SK-N-SH (cell line): ENCODE results near the gene SLC6A13. TPM values are rescaled to one million over a fixed set of nuclear protein-coding genes. Genes with fewer than 3 reads are reported as not detected.

Source experiments
- CTCF ChIA-PET: fragments of 300-600, 350-600 bp; formaldehyde crosslinking; extraction: SDS; loops from one replicate; lab custom pipeline; 2021; lab: Yijun Ruan, JAX
- POLR2A ChIA-PET: fragments of 350-600 bp; sonication (Branson Sonifier 250); formaldehyde crosslinking; extraction: SDS; loops from one replicate; lab custom pipeline; 2020; ENCODE audit warnings: antibody characterized with exemption, inconsistent platforms; lab: Yijun Ruan, JAX
- DNase-seq: peaks from one replicate; pipeline ENCODE4 v3.0.0; 2012
- H2AFZ ChIP-seq: fragments of 200-600 bp; sonication (generic); 2 replicates; pipeline ENCODE4 v1.8.1; 2016; ENCODE audit warnings: antibody characterized with exemption, mild to moderate bottlenecking, low read depth
- H3F3A ChIP-seq: fragments of 200-600 bp; sonication (generic); replicated peaks from 2 replicates; pipeline ENCODE3; 2016; ENCODE audit warnings: antibody characterized with exemption, mild to moderate bottlenecking; ENCODE audit not compliant: insufficient read depth
- H3K27ac ChIP-seq, 2 experiments: fragments of 200-500 bp in 1 of 2; fragments of 200-600 bp in 1 of 2; sonication (Bioruptor generic) in 1 of 2; sonication (generic), shearing (Covaris generic) in 1 of 2; 2 replicates each; pipeline versions ENCODE4 v1.5.1 to v1.6.1; 2014 to 2016; ENCODE audit warnings: low read depth in 2 of 2, inconsistent platforms in 1 of 2, low read length in 1 of 2, mild to moderate bottlenecking in 1 of 2, mixed read lengths in 1 of 2
- H3K27me3 ChIP-seq: fragments of 200-600 bp; sonication (generic), shearing (Covaris generic); 2 replicates; pipeline ENCODE4 v1.6.1; 2016; ENCODE audit warnings: mixed run types; ENCODE audit not compliant: insufficient read depth
- H3K36me3 ChIP-seq, 2 experiments: fragments of 200-500 bp in 1 of 2; fragments of 200-600 bp in 1 of 2; sonication (Bioruptor generic) in 1 of 2; sonication (generic) in 1 of 2; replicated peaks in 1 of 2; 2 replicates each; pipeline versions ENCODE3 to v1.5.1; 2014 to 2016; ENCODE audit warnings: low read length in 1 of 2, mild to moderate bottlenecking in 1 of 2; ENCODE audit not compliant: insufficient read depth in 2 of 2, control insufficient read depth in 1 of 2
- H3K4me1 ChIP-seq, 2 experiments: fragments of 200-500 bp in 1 of 2; fragments of 200-600 bp in 1 of 2; sonication (Bioruptor generic) in 1 of 2; sonication (generic), shearing (Covaris generic) in 1 of 2; 2 replicates each; pipeline versions ENCODE4 v1.5.1 to v1.6.1; 2014 to 2016; ENCODE audit warnings: low read depth in 1 of 2, low read length in 1 of 2, mixed run types in 1 of 2; ENCODE audit not compliant: insufficient read depth in 2 of 2, control insufficient read depth in 1 of 2
- H3K4me2 ChIP-seq: fragments of 200-600 bp; sonication (generic), shearing (Covaris generic); 2 replicates; pipeline ENCODE4 v1.6.1; 2017; ENCODE audit warnings: mixed run types
- H3K4me3 ChIP-seq, 2 experiments: fragments of 200-500 bp in 1 of 2; fragments of 200-600 bp in 1 of 2; sonication (Bioruptor generic) in 1 of 2; sonication (generic), shearing (Covaris generic) in 1 of 2; 2 replicates each; pipeline versions ENCODE4 v1.5.1 to v1.8.1; 2014 to 2016; ENCODE audit warnings: low read depth in 2 of 2, inconsistent platforms in 1 of 2, low read length in 1 of 2, mild to moderate bottlenecking in 1 of 2, mixed read lengths in 1 of 2, moderate library complexity in 1 of 2
- H3K79me2 ChIP-seq: fragments of 200-600 bp; sonication (generic); 2 replicates; pipeline ENCODE4 v1.8.1; 2017; ENCODE audit warnings: mild to moderate bottlenecking; ENCODE audit not compliant: insufficient read depth
- H3K9ac ChIP-seq: fragments of 200-600 bp; sonication (generic); 2 replicates; pipeline ENCODE4 v1.6.1; 2017; ENCODE audit warnings: mixed run types
- H3K9me2 ChIP-seq: fragments of 200-600 bp; sonication (generic); 2 replicates; pipeline ENCODE4 v1.6.1; 2017; ENCODE audit warnings: mixed run types
- H3K9me3 ChIP-seq: fragments of 200-600 bp; sonication (generic); 2 replicates; pipeline ENCODE4 v1.6.1; 2017; ENCODE audit warnings: mixed run types, mild to moderate bottlenecking, moderate library complexity
- H4K20me1 ChIP-seq: fragments of 200-600 bp; sonication (generic); 2 replicates; pipeline ENCODE4 v1.6.1; 2017; ENCODE audit warnings: mild to moderate bottlenecking, mixed run types; ENCODE audit not compliant: insufficient read depth
- CHD2 ChIP-seq: fragments of 150-350 bp; IDR thresholded peaks from 2 replicates; pipeline ENCODE4 v1.6.1; 2018; ENCODE audit warnings: low read length; ENCODE audit not compliant: partially characterized antibody
- FOSL2 ChIP-seq: IDR thresholded peaks from 2 replicates; pipeline ENCODE4 v1.4.0; 2012; ENCODE audit warnings: low read depth, mild to moderate bottlenecking, moderate library complexity, borderline replicate concordance
- GABPA ChIP-seq: IDR thresholded peaks from 2 replicates; pipeline ENCODE4 v1.4.0; 2012; ENCODE audit warnings: low read depth, mild to moderate bottlenecking
- GATA2 ChIP-seq: sonication (generic); formaldehyde crosslinking; IDR thresholded peaks from 2 replicates; pipeline ENCODE4 v1.5.0; 2020; ENCODE audit warnings: mild to moderate bottlenecking, missing genetic modification reagents
- IRF3 ChIP-seq: fragments of 150-350 bp; IDR thresholded peaks from 2 replicates; pipeline ENCODE4 v1.6.1; 2016; ENCODE audit warnings: mild to moderate bottlenecking, low read depth, low read length
- MAX ChIP-seq: IDR thresholded peaks from 2 replicates; pipeline ENCODE4 v1.4.0; 2012; ENCODE audit warnings: low read depth
- REST ChIP-seq: IDR thresholded peaks from 2 replicates; pipeline ENCODE4 v1.6.1; 2012; ENCODE audit warnings: mild to moderate bottlenecking, low read depth, low read length, moderate library complexity
- SIN3A ChIP-seq: IDR thresholded peaks from 2 replicates; pipeline ENCODE4 v1.6.1; 2012; ENCODE audit warnings: low read depth, mild to moderate bottlenecking, low read length, moderate library complexity, borderline replicate concordance
- TAF1 ChIP-seq: IDR thresholded peaks from 2 replicates; pipeline ENCODE4 v1.6.1; 2012; ENCODE audit warnings: low read depth, mild to moderate bottlenecking, low read length, moderate library complexity, borderline replicate concordance
- TCF12 ChIP-seq: IDR thresholded peaks from 2 replicates; pipeline ENCODE4 v1.4.0; 2012
- YY1 ChIP-seq: IDR thresholded peaks from 2 replicates; pipeline ENCODE4 v1.4.0; 2012; ENCODE audit warnings: low read depth, mild to moderate bottlenecking
- ZBTB33 ChIP-seq: IDR thresholded peaks from 2 replicates; pipeline ENCODE4 v1.4.0; 2012; ENCODE audit warnings: low read depth, borderline replicate concordance
- WGBS: methylation state at CpG from one replicate; pipeline ENCODE4 v1.1.6; 2017; ENCODE audit warnings: low lambda C conversion rate; 5-methylcytosine and 5-hydroxymethylcytosine counted together
- polyA plus RNA-seq, 3 experiments: library from polyadenylated mRNA; depleted of rRNA; stranded (reverse); fragments of >200 nt; gene quantifications; 2 replicates each; pipeline ENCODE4 v1.2.3, GENCODE V29; 2012

SLC6A13 gene
- polyA plus RNA-seq, 1 of the 3 experiments (the other 2 are of a cell fraction), result 0.05 TPM

- WGBS, result 73% methylated on average over 15 of the region's 15 CpGs
- Histone ChIP-seq H4K20me1 (no peaks in the 10 kb centered on the region), H3K27ac (no peak overlapping the region), H2AFZ (no peak overlapping the region), H3K4me1 (peaks cover 0 to 7% of the 10 kb centered on the region in 2 experiments; a peak in 1 of 4 replicates), H3K36me3 (no peaks in the 10 kb centered on the region), H3K9ac (no peak overlapping the region), H3K4me3 (no peak overlapping the region), H3K4me2 (no peak overlapping the region), H3K9me2 (no peaks in the 10 kb centered on the region)
- no peak for DNase-seq
- CTCF ChIA-PET, result interaction anchor here (1.4 to 1.8 kb wide), 3 partner anchors 10 to 19 kb away, joined by 4 to 8 read pairs (median 5); no protein-coding TSS in a partner anchor
- TF ChIP-seq FOSL2, result no peak
- no peak for TF ChIP-seq SIN3A
- no peak for TF ChIP-seq ZBTB33
- TF ChIP-seq GABPA, result no peak
- TF ChIP-seq, all 33 proteins: peak for 0
- H3K27me3 ChIP-seq, result peaks cover 18% of the 10 kb centered on the region; the same call in 1 of the 2 replicates
- H3K79me2 ChIP-seq, result no peaks in the 10 kb centered on the region
- H3F3A ChIP-seq, result no peaks in the 10 kb centered on the region
- H3K9me3 ChIP-seq, result no peaks in the 10 kb centered on the region
- POLR2A ChIA-PET, result interaction anchor here (0.5 kb wide), 1 partner anchor 72 kb away, joined by 3 read pairs; no protein-coding TSS in a partner anchor
Observed at GRCh38 chr12:209246-209645, 53.4 kb downstream of the SLC6A13 start.

GRCh38 chr12:208813-209212 lies 53.8 kb downstream of the SLC6A13 start:
- no peak overlapping the region for H2AFZ ChIP-seq
- no peaks in the 10 kb centered on the region for H3K36me3 ChIP-seq
- H3K9ac ChIP-seq, result no peak overlapping the region
- no peaks in the 10 kb centered on the region for H3K9me2 ChIP-seq
- H3K4me1 ChIP-seq, result peaks cover 0 to 11% of the 10 kb centered on the region in 2 experiments; a peak in 1 of 4 replicates
- CTCF ChIA-PET, result interaction anchor here (1.4 to 1.8 kb wide), 2 partner anchors 10 to 19 kb away, joined by 5 to 8 read pairs; no protein-coding TSS in a partner anchor
- H4K20me1 ChIP-seq, result no peaks in the 10 kb centered on the region
- TF ChIP-seq TCF12 (no peak), MAX (no peak), TAF1 (no peak), IRF3 (no peak), CHD2 (no peak), GATA2 (no peak), REST (no peak), YY1 (no peak)
- peaks cover 22% of the 10 kb centered on the region; the same call in 1 of the 2 replicates for H3K27me3 ChIP-seq
- POLR2A ChIA-PET, result interaction anchor here (0.5 kb wide), 1 partner anchor 73 kb away, joined by 3 read pairs; no protein-coding TSS in a partner anchor
- 66% methylated on average over 4 of the region's 4 CpGs for WGBS
- no peaks in the 10 kb centered on the region for H3K9me3 ChIP-seq
- DNase-seq, result no peak
- H3K27ac ChIP-seq, result no peak overlapping the region
- no peaks in the 10 kb centered on the region for H3F3A ChIP-seq
- H3K4me3 ChIP-seq, result no peak overlapping the region
- H3K79me2 ChIP-seq, result no peaks in the 10 kb centered on the region
- H3K4me2 ChIP-seq, result no peak overlapping the region
